ENCODE measurements around the gene SLC39A11. TPM values are rescaled to one million over a fixed set of nuclear protein-coding genes. Genes with fewer than 3 reads are reported as not detected.

The SLC39A11 gene
- polyA plus RNA-seq, 12 donors = 7.7 to 12.9 (median 9.9) TPM; not detected in 1

DNA sequence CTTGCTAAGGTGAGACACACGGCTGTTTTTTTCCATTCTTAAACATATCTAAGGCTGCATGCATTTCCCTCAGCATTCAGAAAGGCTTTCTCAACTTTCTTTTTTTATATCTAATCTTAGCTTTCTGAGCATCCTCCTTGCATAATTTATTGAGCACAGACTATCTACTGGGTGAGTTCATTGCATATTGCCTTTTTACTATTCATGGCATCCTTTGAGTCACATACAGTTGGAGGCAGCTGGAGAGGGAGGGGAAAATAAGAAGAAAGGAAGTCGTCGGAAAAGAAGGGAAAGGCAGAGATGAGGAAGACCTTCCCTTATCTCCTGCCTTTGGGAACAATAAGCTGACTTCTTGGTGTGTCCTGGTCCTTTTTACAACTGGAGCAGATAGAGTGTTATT, 468.3 kb downstream of the SLC39A11 start:
- DNase-seq = no peak

DNA sequence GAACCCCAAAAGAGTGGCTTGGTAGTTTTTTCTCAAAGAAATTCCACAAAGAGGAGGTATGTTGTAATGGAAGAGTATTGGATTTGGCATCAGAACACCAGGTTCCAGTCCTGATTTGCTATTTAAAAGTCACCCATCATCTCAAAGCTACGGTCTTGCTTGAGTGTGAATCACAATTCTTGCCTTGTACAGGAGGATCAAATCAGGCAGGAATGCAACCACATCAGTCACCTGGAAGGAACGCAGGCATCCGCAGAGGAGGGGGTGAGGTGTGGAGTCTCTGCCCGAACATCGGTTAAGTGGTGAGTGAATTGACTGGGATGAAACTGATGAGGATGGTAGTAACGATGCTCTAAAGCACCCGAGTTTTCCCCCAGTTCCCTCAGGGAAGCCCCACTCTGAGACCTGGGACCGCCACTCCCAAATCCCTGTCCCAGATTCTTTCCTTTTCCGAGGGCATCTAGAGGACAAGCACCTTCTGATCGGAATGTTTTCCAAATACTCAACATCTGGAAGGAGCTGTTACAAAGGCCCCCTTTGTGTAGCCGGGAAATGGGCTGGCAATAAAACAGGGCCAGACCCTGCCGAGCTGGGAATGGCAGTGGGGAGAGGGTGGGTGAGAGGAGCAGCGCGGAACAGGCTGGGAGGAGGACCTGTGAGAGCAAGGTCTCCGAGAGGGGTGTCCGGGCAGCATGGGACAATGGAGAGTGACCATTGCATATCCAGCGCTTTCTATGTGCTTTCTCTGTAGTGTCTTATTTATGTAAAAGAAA, 469.6 kb downstream of the SLC39A11 start:
- DNase-seq = no peak

DNA sequence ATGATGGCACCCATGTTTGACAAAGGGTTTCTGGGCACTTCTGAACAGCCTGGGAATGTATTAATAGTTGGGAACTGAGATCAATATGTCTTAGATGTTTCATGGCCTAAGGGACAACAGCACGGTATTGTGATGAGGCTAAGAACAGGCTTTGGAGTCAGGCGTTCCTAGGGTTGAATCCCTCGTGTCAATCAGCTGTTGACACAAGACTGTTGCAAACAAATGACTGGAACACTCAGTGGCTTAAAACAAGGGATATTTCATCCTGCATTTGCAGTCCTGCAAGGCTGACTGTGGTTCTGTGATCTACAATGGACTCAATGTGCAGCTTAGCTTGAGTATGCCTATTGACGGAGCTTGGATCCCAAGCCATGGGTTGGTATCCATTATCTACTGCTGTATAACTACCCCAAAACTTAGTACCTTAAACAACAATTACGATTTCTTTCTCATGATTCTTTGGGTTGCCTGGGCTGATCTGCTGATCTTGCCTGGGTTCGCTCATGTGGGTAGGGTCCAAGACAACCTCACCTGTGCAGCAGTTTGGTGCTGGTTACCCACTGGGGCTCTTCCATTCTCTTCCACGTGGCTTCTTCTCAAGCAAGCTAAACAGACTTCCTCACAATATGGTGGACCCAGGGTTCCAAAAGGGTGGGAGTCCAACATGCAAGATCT, 472.4 kb downstream of the SLC39A11 start:
- no peak for DNase-seq

DNA sequence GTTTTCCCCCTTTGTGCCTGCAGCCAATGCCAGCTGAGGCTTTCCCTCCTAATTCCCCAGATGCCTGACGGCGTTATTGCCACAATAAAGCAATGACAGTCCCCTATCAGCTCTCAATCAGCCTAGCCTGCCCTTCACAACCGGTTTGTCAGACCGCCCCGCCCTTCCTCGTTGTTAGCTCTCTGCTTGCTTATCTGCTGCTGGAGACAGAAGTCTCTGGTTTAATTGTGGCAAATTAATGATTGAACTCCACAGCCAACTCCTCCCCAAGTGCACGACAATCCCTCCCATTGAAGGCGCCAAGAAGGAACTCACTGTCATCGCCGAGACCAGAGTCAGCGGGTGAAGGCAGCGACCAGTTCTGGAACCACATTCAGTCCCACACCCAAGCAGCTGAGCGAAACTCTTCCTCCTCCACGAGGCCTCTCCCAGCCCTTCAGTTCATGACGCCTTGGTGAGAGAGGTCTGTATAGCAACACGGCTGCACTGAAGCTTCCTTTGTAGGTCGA, 474.4 kb downstream of the SLC39A11 start:
- no peak for DNase-seq

DNA sequence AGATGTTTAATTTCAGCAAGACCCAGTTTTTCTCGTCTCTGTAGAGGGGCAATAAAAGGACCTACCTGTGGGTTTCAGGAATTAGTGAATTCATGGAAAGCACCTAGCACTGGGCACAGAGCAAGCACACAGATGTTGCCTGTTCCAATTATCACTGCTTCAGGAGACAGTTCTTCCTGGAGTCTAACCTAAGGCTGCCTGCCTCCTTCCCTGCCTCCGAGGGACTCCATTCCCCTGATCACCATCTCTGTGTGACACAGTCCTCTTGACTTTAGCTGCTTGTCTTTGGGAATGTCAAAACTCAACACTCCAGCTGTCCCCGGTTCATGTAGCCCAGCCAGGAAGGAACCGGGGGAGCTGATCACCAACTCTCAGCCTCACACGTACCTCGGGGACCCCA, 474.9 kb downstream of the SLC39A11 start:
- DNase-seq = no peak

DNA sequence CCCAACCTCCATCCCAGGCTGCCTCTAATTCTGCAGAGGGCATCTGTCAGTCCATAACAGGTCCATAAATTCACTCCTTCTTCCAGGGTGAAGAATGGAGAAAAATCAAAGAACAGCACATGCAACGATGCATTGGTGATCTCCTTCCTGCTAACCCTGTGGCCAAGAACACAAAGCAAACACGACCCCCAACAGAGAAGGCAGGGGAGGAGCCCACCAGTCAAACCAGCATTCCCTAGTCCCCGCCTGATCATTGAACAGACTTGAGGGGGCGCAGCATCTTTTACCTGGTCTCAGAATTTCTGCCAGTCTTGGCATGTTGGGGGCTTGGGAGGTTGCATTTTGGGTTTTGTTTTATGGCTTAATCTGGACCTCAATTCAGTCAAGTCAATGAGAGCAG, 476.0 kb downstream of the SLC39A11 start:
- DNase-seq = no peak

DNA sequence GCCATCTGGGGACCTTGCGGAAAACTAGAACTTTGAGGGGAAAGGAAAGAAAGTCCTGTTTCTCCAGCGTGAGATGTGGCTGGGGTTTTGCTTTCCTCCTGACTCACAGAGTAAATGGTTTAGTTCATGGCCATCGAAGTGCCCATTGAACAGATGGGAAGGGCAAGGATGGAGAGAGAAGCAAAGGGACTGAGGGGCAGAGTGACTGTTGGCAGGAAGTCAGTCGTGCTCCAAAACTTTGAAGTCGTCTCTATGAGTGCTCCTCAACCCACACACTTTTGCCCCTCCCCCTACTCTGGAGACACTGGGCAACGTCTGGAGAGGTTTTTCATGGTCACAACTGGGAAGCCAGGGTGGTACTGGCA, 476.9 kb downstream of the SLC39A11 start:
- no peak for DNase-seq

DNA sequence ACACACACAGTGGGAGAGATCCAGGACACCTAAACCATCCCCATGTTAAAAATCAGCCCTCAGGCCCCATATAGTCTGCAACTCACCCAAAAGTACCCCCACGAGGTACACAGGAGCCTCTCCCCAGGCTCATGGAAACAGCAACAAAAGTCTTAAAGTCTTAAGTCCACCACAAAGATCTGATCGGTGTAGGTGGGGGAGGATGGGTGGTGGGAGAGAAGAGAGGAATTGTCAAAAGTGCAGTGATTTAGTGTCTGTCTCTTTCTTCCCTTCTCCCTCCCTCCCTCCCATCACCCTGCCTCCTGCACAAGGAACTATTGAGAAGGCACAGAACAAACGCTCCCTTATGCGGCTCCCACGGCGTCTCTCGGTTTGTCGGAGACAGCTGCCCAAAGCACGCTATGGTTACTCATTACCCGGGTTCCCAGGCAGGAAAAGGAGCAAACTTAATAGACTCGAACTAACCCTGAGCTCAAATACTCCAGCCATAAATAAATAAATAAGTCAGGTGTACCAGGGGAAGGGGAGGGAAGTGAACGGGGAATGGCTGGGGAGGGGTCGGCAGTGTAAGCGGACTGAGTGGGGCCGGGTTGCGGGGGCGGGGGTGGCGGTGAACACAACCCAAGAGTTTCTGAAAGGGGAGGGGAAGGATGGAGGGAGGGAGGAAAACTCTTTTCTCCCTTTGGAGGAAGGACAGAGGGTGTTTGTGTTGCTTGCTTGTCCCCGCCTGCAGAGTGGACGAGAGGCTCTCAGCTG, 477.4 kb downstream of the SLC39A11 start:
- DNase-seq = no peak

DNA sequence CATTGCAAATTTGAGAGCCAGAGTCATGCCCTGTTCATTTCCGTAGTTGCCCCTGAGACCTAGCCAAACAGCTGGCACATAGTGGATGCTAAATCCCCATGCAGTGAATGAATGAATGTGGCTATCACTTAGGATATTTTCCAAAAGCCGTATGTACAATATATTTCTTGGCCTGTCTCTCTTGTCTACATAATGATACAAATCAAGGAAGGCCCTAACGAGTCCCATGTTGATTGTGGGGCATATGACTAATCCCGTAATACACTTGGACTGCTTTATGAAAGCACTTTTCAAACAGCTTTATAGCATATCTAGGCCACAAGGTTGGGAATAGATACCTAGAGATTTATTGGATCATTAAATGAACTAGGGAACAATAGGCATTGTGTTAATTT, 478.0 kb downstream of the SLC39A11 start:
- no peak for DNase-seq

DNA sequence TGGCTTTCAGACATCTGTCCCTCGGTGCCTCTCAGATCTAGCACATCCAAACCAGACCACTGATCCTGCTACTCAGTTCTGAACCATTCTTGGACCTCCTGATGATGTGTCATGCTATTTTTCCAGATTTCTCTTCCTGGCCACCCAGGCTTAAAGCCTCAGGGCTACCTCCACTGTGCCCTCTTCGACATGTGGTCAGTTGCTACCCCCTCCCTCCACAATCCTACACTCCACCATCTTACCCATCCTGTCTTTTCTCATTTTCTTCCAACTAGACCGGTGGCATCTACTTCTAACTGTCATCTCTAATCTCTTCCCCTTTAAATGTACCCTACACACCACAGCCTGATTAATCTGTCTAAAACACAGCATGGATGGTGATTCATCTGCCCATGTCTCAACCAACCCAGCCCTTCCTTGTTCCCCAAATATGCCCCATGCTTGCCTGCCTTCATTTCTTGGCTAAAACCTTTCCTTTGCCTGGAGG, 478.6 kb downstream of the SLC39A11 start:
- no peak for DNase-seq

DNA sequence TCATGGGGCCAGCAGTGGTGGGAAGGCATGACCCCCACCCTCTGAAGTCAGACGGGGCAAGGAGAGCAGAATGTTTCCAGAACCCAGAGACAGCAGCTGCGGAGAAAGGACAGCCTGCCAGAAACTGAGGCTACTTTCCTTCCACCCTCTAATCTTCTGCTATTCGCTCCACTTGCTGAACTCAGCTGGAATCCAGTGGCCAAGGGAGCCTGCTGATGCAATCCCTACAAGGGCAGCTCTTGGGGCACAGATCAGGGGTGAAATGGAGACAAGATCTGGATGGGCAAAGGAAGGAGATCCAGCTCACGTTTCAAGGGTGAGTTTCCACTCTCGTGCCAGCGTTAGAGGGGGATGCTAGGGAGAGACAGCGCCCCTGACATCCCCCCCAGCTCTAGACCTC, 479.1 kb downstream of the SLC39A11 start:
- DNase-seq = no peak

DNA sequence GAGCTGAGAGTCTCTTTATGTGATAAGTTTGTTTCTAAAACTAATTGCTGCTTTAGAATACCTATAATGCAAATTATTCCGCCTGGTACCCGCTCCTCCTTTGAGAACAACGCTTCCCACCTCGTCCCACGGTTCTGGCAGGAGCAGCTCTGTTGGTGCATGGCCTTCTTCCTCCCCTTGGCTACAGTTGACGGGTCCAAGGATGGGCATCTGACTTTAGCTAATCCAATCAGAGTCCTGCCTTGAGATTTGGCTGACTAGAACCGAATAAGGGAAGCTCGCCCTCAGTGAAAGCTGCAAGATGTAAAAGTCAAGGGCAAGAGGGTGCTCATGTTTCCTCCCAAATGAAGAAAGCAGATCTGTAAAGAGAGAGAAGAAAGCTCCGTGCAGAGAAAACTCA, 481.3 kb downstream of the SLC39A11 start:
- DNase-seq = no peak

DNA sequence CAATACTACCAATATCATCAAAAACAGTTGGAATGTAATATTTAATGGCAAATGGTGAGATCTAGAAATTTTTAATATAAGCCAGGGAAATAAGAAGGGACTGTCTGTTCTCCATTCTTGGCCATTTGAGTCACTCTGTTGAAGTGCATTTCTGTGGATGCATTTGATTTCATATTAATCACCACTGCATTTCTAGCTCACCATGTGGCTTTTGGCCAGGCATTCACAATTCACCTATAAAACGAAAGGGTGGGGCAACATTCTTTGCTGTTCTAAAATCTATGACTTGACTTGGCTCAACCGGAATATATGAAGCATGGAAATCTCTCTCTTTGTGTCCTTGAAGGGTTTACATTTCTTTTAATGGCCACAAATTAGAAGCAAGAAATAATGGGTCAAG, 483.0 kb downstream of the SLC39A11 start:
- DNase-seq = no peak

DNA sequence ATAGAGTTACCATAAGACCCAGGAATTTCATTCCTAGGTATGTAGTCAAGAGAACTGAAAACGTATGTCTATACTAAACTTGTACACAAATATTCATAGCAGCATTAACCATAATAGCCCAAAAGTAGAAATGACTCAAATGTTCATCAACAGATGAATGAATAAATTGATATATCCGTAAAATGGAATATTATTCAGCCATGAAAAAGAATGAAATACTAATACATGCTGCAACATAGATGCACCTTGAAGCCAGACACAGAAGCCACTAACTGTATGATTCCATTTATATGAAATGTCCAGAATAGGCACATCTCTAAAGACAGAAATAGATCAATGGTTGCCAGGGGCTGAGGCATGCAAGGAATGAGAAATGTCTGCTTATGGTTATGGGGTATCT, 484.1 kb downstream of the SLC39A11 start:
- no peak for DNase-seq

DNA sequence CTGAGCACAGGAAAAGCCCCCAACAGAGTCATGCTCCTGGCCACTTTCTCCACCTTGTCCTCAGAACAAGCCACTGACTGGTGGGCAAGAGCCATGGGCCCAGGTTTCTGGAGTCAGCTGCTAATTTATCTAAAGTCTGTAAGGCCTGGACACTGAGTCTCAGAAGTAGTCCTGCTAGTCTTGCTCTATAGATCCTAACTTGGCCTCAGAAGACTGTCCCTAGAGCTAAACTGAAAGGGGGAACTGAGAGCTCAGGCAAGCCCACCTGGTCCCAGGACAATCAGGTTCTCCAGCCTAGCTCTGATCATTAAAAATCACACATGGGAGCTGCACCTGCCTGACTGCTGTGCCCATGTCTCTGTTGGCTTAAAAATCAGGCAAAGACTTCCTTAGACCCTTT, 485.8 kb downstream of the SLC39A11 start:
- no peak for DNase-seq

DNA sequence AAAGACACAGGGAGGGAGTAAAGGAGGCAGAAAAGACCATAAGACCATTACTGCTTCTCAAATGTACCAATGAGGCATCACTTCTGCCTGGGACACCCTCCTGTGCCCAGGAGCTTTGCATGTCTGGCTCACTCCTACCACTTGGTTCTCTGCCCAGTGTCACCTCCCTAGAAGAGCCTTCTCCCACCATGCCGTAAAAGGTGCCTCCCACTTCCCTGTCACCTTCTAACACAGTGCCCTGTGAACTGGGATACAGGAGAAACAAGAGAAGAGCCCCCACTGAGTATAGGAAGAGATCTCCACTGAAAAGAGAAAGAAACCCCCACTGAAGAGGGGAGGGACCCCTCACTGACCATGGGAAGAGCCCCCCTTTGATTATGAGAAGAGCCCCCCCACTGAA, 486.9 kb downstream of the SLC39A11 start:
- no peak for DNase-seq

DNA sequence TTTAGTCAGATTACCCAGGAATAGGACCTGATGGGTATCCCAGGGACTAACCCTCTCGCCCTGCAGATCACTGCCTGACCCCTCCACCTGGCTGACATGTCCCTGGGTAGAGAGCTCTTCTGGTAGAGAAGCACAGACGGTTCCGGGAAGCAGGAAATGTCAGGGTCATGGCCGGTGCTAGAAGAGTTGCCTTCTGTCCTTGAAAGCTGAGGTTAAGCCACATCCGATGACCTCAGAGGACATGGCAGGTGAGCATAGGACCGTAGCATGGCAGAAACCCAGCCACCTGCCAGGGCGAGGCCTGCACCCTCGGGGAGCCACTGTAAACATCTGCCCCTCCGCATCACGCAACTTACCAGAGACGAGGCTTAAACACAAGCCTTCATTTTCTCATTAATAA, 488.0 kb downstream of the SLC39A11 start:
- DNase-seq = no peak

DNA sequence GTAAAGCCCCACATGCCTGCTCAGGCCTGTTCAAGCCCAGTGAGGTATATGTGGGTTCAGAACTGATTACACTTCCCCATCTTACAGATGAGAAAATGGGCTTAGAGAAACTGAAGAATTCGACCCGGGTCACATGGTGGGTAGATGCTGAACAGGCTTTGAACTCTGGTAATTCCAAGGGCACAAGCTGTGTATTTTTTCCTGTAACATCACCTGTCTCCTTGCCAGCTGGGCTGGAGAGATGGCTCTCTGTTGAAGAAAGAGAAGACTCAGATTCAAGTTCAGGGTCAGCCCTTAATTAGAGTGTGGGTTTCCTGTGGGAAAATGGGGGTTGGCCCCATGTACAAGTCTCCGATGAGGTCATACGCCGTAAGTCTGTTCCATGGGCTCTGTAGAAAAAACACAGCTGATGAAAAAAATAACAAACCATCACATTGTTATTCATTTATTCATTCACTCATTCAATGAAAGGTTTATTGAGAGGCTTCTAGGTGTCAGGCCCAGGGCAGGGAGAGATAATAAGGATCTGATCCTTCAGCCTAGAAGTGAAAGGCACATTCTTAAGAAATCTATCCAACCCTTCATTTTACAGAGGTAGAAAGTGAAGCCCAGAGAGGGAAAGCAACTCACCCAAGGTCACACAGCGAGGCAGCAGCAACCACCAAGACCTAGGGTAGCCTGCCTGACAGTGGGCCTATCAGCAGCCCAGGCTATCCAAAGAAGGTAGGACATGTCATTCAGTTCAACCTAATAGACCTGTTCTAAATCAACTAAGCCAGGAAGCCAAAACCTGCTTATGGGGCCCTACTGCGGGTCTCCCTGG, 488.9 kb downstream of the SLC39A11 start:
- no peak for DNase-seq

DNA sequence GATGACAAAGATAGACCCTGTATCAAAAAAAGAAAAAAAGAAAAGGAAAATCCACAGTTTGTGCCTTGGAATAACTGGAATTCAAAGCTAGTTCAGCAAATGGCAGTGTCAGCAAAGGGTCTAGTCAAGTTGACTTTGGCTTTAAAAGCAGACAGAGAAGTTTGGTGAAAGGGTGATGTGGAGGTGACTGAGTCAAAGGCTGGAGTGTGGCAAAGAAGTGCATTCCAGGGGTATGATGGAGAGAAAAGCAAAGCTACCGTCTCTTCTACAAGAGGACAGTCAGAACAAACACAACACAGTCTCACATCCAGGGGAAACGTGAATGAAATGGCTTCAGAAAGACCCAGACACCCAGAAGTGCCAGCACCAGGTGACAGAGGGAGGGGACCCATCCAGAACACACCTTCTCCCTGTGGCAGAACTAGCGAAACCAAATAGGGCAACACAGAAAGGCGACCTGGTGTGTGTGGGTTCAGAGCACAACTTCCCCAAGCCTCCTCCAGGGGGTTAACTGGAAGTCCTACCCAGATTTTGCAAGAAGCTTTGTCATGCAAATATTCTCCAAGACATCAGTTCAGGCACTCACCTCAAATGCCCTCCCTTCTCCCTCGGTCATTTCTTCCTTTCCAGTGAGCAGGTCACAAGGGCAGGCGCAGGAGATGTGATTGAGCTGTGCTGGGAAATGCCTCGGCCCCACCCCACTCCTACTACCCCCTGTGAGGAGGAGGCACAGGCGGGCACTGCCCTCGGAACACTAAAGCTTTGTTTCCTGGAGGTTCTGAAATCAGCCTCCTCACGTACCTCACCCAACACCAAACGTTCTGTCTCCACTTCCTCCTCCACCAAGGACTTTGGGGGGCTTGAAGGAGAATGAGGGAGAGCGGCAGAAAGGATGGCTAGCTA, 489.7 kb downstream of the SLC39A11 start:
- DNase-seq = no peak

DNA sequence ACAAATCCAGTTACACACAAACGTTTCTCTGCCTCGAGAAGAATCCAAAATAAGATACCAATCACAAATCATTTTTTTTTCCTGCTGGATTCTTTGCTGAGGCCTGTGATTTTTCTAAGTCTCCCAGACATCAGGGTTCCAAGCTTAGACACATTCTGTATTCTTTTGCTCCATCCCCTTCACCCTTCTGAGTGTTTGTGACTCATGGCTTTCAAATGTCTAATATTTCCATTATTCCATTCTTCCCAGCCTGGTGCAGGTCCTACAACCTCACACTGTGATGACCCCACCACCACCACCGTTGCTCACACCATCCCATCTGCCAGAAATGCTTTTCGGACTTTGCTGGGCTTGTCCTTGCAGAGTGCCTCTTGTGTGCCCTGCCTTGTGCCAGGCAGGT, 491.6 kb downstream of the SLC39A11 start:
- no peak for DNase-seq

DNA sequence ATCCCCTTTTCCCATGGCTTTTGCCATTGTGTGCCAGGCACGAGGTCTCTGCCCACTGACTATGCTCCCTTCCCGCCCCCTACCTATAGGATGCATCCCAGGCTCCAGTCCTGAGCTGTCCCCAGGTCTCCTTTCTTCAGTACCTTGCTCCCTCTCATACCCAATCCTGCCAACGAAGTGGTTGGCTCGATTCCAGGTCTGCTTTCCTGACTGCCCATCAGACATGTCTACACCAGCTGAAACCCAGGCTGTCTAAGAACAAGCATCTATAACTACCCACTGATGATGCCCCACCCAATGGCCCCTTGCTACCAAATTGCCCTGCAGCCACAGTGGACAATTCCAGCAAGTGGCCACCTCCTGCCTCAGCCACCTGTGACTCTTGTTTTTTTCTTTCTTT, 492.6 kb downstream of the SLC39A11 start:
- no peak for DNase-seq

All from muscle of arm (tissue), 12 donors.